HepG2 (cell line): ENCODE measurements around the gene ALB. TPM values are rescaled to one million over a fixed set of nuclear protein-coding genes. Genes with fewer than 3 reads are reported as not detected.
A peak's percentile ranks its signal among the peaks of the same experiment; 100 is the strongest.

Experiments used
- ARID2 ChIP-seq: sonication (generic); formaldehyde crosslinking; IDR thresholded peaks from 2 replicates; pipeline ENCODE4 v1.8.1; 2022; ENCODE audit warnings: mild to moderate bottlenecking, missing genetic modification reagents, borderline replicate concordance
- DR1 ChIP-seq: sonication (generic); formaldehyde crosslinking; IDR thresholded peaks from 2 replicates; pipeline ENCODE4 v1.8.0; 2021; ENCODE audit warnings: mild to moderate bottlenecking, missing genetic modification reagents, inconsistent platforms
- GTF3A ChIP-seq: sonication (generic); formaldehyde crosslinking; conservative IDR thresholded peaks from 2 replicates; pipeline ENCODE4 v1.4.0; 2020; ENCODE audit warnings: mild to moderate bottlenecking, missing genetic modification reagents
- HMG20A ChIP-seq: IDR thresholded peaks from 2 replicates; pipeline ENCODE4 v1.6.1; 2016; ENCODE audit warnings: borderline replicate concordance
- PHF8 ChIP-seq: sonication (generic); formaldehyde crosslinking; IDR thresholded peaks from 2 replicates; pipeline ENCODE4 v1.5.0; 2020; ENCODE audit warnings: missing genetic modification reagents
- POLR2AphosphoS5 ChIP-seq: IDR thresholded peaks from 2 replicates; pipeline ENCODE4 v1.6.1; 2012; ENCODE audit warnings: low read depth, low read length
- RFXAP ChIP-seq: sonication (generic); formaldehyde crosslinking; IDR thresholded peaks from 2 replicates; pipeline ENCODE4 v1.4.0; 2020; ENCODE audit warnings: missing genetic modification reagents, borderline replicate concordance
- SP2 ChIP-seq: sonication (generic); formaldehyde crosslinking; IDR thresholded peaks from 2 replicates; pipeline ENCODE4 v1.5.1; 2020; ENCODE audit warnings: mild to moderate bottlenecking, missing genetic modification reagents
- SRF ChIP-seq: IDR thresholded peaks from 2 replicates; pipeline ENCODE4 v1.6.1; 2011; ENCODE audit warnings: mild to moderate bottlenecking, low read depth, low read length, moderate library complexity
- TSC22D2 ChIP-seq: sonication (generic); formaldehyde crosslinking; IDR thresholded peaks from 2 replicates; pipeline ENCODE4 v1.5.1; 2020; ENCODE audit warnings: missing genetic modification reagents, mild to moderate bottlenecking, borderline replicate concordance
- ZNF260 ChIP-seq: sonication (generic); formaldehyde crosslinking; IDR thresholded peaks from 2 replicates; pipeline ENCODE4 v1.4.0; 2020; ENCODE audit warnings: missing genetic modification reagents, low read depth, mild to moderate bottlenecking, borderline replicate concordance
- ZNF33A ChIP-seq: sonication (generic); formaldehyde crosslinking; IDR thresholded peaks from 2 replicates; pipeline ENCODE4 v1.5.1; 2020; ENCODE audit warnings: missing genetic modification reagents, mild to moderate bottlenecking, moderate library complexity, borderline replicate concordance
- ZNF546 ChIP-seq: sonication (generic); formaldehyde crosslinking; conservative IDR thresholded peaks from 2 replicates; pipeline ENCODE4 v1.8.1; 2023; ENCODE audit warnings: mild to moderate bottlenecking, missing genetic modification reagents
- ZNF572 ChIP-seq: sonication (generic); formaldehyde crosslinking; IDR thresholded peaks from 2 replicates; pipeline ENCODE4 v1.5.1; 2020; ENCODE audit warnings: mild to moderate bottlenecking, missing genetic modification reagents
- ZZZ3 ChIP-seq: sonication (generic); formaldehyde crosslinking; IDR thresholded peaks from 2 replicates; pipeline ENCODE4 v1.4.0; 2020; ENCODE audit warnings: missing genetic modification reagents, mild to moderate bottlenecking, borderline replicate concordance
- polyA plus RNA-seq, 8 experiments: library from polyadenylated mRNA; depleted of rRNA in 3 of 8; stranded (reverse) in 7 of 8; unstranded in 1 of 8; fragments of >200 nt; fragmentation: Illumina TruSeq in 4 of 8; extraction: Trizol in 4 of 8; gene quantifications; 2 replicates each; pipeline versions ENCODE4 v1.2.1 to v1.2.3, GENCODE V29; 2011 to 2016; ENCODE audit warnings: low read depth in 4 of 8, missing spikeins in 1 of 8, mixed read lengths in 1 of 8; ENCODE audit not compliant: insufficient read depth in 1 of 8
- total RNA-seq, 5 experiments: library from RNA; depleted of rRNA; stranded (reverse); fragments of >200 nt; fragmentation: Illumina TruSeq; extraction: Trizol; gene quantifications; 2 replicates each; pipeline ENCODE4 v1.2.3, GENCODE V29; 2016; ENCODE audit warnings: low read depth in 1 of 5
- TF ChIP-seq, protein P1 (sequence below), 2 experiments: IDR thresholded peaks; 2 replicates each; pipeline ENCODE4 v1.6.1; 2011 to 2012; ENCODE audit warnings: low read length in 2 of 2, borderline replicate concordance in 1 of 2, low read depth in 1 of 2, mild to moderate bottlenecking in 1 of 2, moderate library complexity in 1 of 2
- TF ChIP-seq, protein P2 (sequence below): sonication (generic); formaldehyde crosslinking; IDR thresholded peaks from 2 replicates; pipeline ENCODE4 v1.4.0; 2020; ENCODE audit warnings: missing genetic modification reagents, mild to moderate bottlenecking, borderline replicate concordance
- TF ChIP-seq, protein P3 (sequence below): IDR thresholded peaks from 2 replicates; pipeline ENCODE4 v1.6.1; 2016; ENCODE audit warnings: mild to moderate bottlenecking
- TF ChIP-seq, protein P4 (sequence below): sonication (generic); formaldehyde crosslinking; IDR thresholded peaks from 2 replicates; pipeline ENCODE4 v1.8.0; 2022; ENCODE audit warnings: missing genetic modification reagents, mild to moderate bottlenecking, borderline replicate concordance

The ALB gene
- total and polyA plus RNA-seq, 2 of the 13 experiments (the other 11 are each of a cell fraction or from before 2014, with no cell fraction given): 22,259 to 22,625 TPM

DNA sequence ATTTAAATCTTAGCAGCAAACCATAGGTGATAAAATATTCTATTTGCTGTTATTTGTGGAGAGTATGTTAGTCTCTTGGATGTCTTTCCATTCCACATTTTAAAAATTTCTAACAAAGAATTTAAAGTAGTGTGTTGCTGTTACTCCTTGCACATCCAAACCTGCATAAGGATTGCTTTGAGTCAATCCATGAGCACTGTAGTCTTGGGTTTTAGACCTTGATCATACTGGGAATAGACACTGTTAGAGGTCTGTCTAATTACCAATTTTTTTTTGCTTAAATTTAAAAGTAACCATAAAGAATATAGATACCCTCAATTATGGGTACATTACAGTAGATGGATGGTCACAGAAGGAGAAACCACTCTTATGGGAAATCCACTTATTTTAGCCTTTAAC is 33.5 kb downstream of the ALB start (continued):
- TF ChIP-seq, protein P1, sequence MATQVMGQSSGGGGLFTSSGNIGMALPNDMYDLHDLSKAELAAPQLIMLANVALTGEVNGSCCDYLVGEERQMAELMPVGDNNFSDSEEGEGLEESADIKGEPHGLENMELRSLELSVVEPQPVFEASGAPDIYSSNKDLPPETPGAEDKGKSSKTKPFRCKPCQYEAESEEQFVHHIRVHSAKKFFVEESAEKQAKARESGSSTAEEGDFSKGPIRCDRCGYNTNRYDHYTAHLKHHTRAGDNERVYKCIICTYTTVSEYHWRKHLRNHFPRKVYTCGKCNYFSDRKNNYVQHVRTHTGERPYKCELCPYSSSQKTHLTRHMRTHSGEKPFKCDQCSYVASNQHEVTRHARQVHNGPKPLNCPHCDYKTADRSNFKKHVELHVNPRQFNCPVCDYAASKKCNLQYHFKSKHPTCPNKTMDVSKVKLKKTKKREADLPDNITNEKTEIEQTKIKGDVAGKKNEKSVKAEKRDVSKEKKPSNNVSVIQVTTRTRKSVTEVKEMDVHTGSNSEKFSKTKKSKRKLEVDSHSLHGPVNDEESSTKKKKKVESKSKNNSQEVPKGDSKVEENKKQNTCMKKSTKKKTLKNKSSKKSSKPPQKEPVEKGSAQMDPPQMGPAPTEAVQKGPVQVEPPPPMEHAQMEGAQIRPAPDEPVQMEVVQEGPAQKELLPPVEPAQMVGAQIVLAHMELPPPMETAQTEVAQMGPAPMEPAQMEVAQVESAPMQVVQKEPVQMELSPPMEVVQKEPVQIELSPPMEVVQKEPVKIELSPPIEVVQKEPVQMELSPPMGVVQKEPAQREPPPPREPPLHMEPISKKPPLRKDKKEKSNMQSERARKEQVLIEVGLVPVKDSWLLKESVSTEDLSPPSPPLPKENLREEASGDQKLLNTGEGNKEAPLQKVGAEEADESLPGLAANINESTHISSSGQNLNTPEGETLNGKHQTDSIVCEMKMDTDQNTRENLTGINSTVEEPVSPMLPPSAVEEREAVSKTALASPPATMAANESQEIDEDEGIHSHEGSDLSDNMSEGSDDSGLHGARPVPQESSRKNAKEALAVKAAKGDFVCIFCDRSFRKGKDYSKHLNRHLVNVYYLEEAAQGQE (IDR thresholded peaks at IDR 0.05; ENCODE audit: borderline replicate concordance in 1 of 2, low read depth in 1 of 2, low read length in 2 of 2): no peak
- TF ChIP-seq, protein P2, sequence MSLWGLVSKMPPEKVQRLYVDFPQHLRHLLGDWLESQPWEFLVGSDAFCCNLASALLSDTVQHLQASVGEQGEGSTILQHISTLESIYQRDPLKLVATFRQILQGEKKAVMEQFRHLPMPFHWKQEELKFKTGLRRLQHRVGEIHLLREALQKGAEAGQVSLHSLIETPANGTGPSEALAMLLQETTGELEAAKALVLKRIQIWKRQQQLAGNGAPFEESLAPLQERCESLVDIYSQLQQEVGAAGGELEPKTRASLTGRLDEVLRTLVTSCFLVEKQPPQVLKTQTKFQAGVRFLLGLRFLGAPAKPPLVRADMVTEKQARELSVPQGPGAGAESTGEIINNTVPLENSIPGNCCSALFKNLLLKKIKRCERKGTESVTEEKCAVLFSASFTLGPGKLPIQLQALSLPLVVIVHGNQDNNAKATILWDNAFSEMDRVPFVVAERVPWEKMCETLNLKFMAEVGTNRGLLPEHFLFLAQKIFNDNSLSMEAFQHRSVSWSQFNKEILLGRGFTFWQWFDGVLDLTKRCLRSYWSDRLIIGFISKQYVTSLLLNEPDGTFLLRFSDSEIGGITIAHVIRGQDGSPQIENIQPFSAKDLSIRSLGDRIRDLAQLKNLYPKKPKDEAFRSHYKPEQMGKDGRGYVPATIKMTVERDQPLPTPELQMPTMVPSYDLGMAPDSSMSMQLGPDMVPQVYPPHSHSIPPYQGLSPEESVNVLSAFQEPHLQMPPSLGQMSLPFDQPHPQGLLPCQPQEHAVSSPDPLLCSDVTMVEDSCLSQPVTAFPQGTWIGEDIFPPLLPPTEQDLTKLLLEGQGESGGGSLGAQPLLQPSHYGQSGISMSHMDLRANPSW: 0 out of 2 replicates have a peak, but pooled peaks have one; percentile 40
- TF ChIP-seq, protein P3, sequence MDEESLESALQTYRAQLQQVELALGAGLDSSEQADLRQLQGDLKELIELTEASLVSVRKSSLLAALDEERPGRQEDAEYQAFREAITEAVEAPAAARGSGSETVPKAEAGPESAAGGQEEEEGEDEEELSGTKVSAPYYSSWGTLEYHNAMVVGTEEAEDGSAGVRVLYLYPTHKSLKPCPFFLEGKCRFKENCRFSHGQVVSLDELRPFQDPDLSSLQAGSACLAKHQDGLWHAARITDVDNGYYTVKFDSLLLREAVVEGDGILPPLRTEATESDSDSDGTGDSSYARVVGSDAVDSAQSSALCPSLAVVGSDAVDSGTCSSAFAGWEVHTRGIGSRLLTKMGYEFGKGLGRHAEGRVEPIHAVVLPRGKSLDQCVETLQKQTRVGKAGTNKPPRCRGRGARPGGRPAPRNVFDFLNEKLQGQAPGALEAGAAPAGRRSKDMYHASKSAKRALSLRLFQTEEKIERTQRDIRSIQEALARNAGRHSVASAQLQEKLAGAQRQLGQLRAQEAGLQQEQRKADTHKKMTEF (CRISPR knock-in tag): no peak
- TF ChIP-seq DR1 (no peak), ZNF260 (CRISPR knock-in tag) (no peak), ARID2 (CRISPR knock-in tag) (0 out of 2 replicates have a peak, but pooled peaks have one; percentile 16), PHF8 (CRISPR knock-in tag) (peak; percentile 1; the same call in 1 of the 2 replicates), POLR2AphosphoS5 (peak; percentile 2; the same call in 1 of the 2 replicates), ZNF572 (no peak), SP2 (CRISPR knock-in tag) (no peak), GTF3A (CRISPR knock-in tag) (no peak), SRF (no peak), HMG20A (CRISPR knock-in tag) (no peak), ZZZ3 (no peak), TSC22D2 (CRISPR knock-in tag) (no peak), RFXAP (CRISPR knock-in tag) (no peak), ZNF546 (CRISPR knock-in tag) (no peak), ZNF33A (no peak)
- TF ChIP-seq, protein P4, sequence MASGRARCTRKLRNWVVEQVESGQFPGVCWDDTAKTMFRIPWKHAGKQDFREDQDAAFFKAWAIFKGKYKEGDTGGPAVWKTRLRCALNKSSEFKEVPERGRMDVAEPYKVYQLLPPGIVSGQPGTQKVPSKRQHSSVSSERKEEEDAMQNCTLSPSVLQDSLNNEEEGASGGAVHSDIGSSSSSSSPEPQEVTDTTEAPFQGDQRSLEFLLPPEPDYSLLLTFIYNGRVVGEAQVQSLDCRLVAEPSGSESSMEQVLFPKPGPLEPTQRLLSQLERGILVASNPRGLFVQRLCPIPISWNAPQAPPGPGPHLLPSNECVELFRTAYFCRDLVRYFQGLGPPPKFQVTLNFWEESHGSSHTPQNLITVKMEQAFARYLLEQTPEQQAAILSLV: no peak
